DOHH2 (cell line): ENCODE measurements around the gene AXIN1.

Source experiments
- CTCF ChIP-seq: fragments of 200-600 bp; sonication (generic); IDR thresholded peaks from one replicate; pipeline ENCODE4 v1.5.1; 2014; ENCODE audit warnings: antibody characterized with exemption, mild to moderate bottlenecking, low read depth, low read length; ENCODE audit not compliant: poor library complexity, severe bottlenecking
- EZH2phosphoT487 ChIP-seq: fragments of 200-600 bp; sonication (generic); IDR thresholded peaks from 2 replicates; pipeline ENCODE4 v1.6.1; 2017; ENCODE audit warnings: borderline replicate concordance, mild to moderate bottlenecking, antibody characterized with exemption, low read length, moderate library complexity, mixed read lengths

- TF ChIP-seq CTCF = no peak
- no peak for TF ChIP-seq EZH2phosphoT487
These were observed 55.6 kb downstream of the AXIN1 start for GRCh38 chr16:296806-297510.
